Measurements from ENCODE around the gene CERCAM. TPM values are rescaled to one million over a fixed set of nuclear protein-coding genes. Genes with fewer than 3 reads are reported as not detected.

Gene CERCAM
- total and polyA plus RNA-seq, 4 donors: 1.1 to 2.9 (median 1.8) TPM

- peaks cover 12 to 48% (median 23%) of the 10 kb centered on the region in 4 donors for H3K36me3 ChIP-seq (ENCODE audit: control insufficient read depth in 4 of 4, insufficient read depth in 3 of 4, low read depth in 1 of 4, low read length in 3 of 4)
- no peak overlapping the region for H3K9ac ChIP-seq (ENCODE audit: low read depth in 1 of 2, low read length in 2 of 2)
- no peak overlapping the region for H3K4me3 ChIP-seq (ENCODE audit: low read depth in 1 of 3, low read length in 3 of 3)
- no peaks in the 10 kb centered on the region for H3K4me1 ChIP-seq (ENCODE audit: control insufficient read depth in 4 of 4, insufficient read depth in 4 of 4, low read length in 3 of 4)
- no peak overlapping the region for H3K27ac ChIP-seq (ENCODE audit: low read depth in 1 of 2, low read length in 2 of 2)
- TF ChIP-seq EGR1 (IDR thresholded peaks at IDR 0.05; ENCODE audit: low read depth in 2 of 2): no peak
- no peak for DNase-seq (ENCODE audit: low spot score)
- no peaks in the 10 kb centered on the region for H3K9me3 ChIP-seq (ENCODE audit: control insufficient read depth in 4 of 4, low read length in 3 of 4)
- no peaks in the 10 kb centered on the region for H3K27me3 ChIP-seq (ENCODE audit: control insufficient read depth in 4 of 4, insufficient read depth in 4 of 4, low read length in 3 of 4)
- 95% methylated on average over 13 of the region's 13 CpGs for WGBS
Measured at GRCh38 chr9:128389395-128390149, 31.1 kb upstream of the CERCAM start.

GRCh38 chr9:128390150-128390812 is 30.4 kb upstream of the CERCAM start:
- H3K9me3 ChIP-seq (ENCODE audit: control insufficient read depth in 4 of 4, low read length in 3 of 4): no peaks in the 10 kb centered on the region
- H3K27me3 ChIP-seq (ENCODE audit: control insufficient read depth in 4 of 4, insufficient read depth in 4 of 4, low read length in 3 of 4): no peaks in the 10 kb centered on the region
- TF ChIP-seq RAD21 (IDR thresholded peaks at IDR 0.05) (no peak), SP1 (IDR thresholded peaks at IDR 0.05) (no peak), YY1 (IDR thresholded peaks at IDR 0.05) (no peak), RXRA (IDR thresholded peaks at IDR 0.05) (no peak), CTCF (IDR thresholded peaks at IDR 0.05; ENCODE audit: low read depth, low read length, missing input control) (no peak), NR2F2 (IDR thresholded peaks at IDR 0.05) (no peak), GABPA (IDR thresholded peaks at IDR 0.05 in 1 of 2, conservative IDR thresholded peaks at IDR 0.05 in 1 of 2) (no peak), MAX (IDR thresholded peaks at IDR 0.05) (no peak), TAF1 (conservative IDR thresholded peaks at IDR 0.05) (no peak), FOXA2 (IDR thresholded peaks at IDR 0.05) (no peak), HNF4G (IDR thresholded peaks at IDR 0.05) (no peak), EGR1 (IDR thresholded peaks at IDR 0.05; ENCODE audit: low read depth in 2 of 2) (no peak), ATF3 (IDR thresholded peaks at IDR 0.05) (no peak), JUND (IDR thresholded peaks at IDR 0.05) (no peak)
- H3K27ac ChIP-seq (ENCODE audit: low read depth in 1 of 2, low read length in 2 of 2): no peak overlapping the region
- peaks cover 12 to 48% (median 23%) of the 10 kb centered on the region in 4 donors for H3K36me3 ChIP-seq (ENCODE audit: control insufficient read depth in 4 of 4, insufficient read depth in 3 of 4, low read depth in 1 of 4, low read length in 3 of 4)
- no peak overlapping the region for H3K9ac ChIP-seq (ENCODE audit: low read depth in 1 of 2, low read length in 2 of 2)
- 94% methylated on average over 11 of the region's 11 CpGs for WGBS
- no peak for DNase-seq (ENCODE audit: low spot score)
- no peak overlapping the region for H3K4me3 ChIP-seq (ENCODE audit: low read depth in 1 of 3, low read length in 3 of 3)
- no peaks in the 10 kb centered on the region for H3K4me1 ChIP-seq (ENCODE audit: control insufficient read depth in 4 of 4, insufficient read depth in 4 of 4, low read length in 3 of 4)

Data from liver (tissue), 9 donors.